Osteocyte (in vitro differentiated cells): ENCODE data around the gene TMPRSS9. TPM values are rescaled to one million over a fixed set of nuclear protein-coding genes. Genes with fewer than 3 reads are reported as not detected.
A peak's percentile ranks its signal among the peaks of the same experiment; 100 is the strongest.

Experiments used
- DNase-seq: peaks from one replicate; pipeline ENCODE4 v3.0.0; 2021; ENCODE audit warnings: mixed read lengths; ENCODE audit not compliant: unreplicated experiment; ENCODE audit errors: extremely low spot score
- H3K27ac Mint-ChIP-seq: one replicate; pipeline ENCODE4 v1.8.0; 2021; ENCODE audit warnings: mild to moderate bottlenecking, mixed read lengths; ENCODE audit not compliant: unreplicated experiment
- H3K27me3 Mint-ChIP-seq: one replicate; pipeline ENCODE4 v1.8.0; 2021; ENCODE audit warnings: mixed read lengths; ENCODE audit not compliant: unreplicated experiment
- H3K36me3 Mint-ChIP-seq: one replicate; pipeline ENCODE4 v1.8.0; 2021; ENCODE audit warnings: mixed read lengths; ENCODE audit not compliant: unreplicated experiment
- H3K4me1 Mint-ChIP-seq: one replicate; pipeline ENCODE4 v1.8.0; 2021; ENCODE audit warnings: mixed read lengths; ENCODE audit not compliant: unreplicated experiment
- H3K4me3 Mint-ChIP-seq: one replicate; pipeline ENCODE4 v1.8.0; 2021; ENCODE audit warnings: mild to moderate bottlenecking, moderate library complexity, mixed read lengths; ENCODE audit not compliant: unreplicated experiment
- H3K9me3 Mint-ChIP-seq: one replicate; pipeline ENCODE4 v1.8.0; 2021; ENCODE audit warnings: mixed read lengths; ENCODE audit not compliant: unreplicated experiment
- total RNA-seq: library from RNA; stranded (reverse); gene quantifications from 2 replicates; pipeline ENCODE4 v1.2.1, GENCODE V29; 2021
- TF ChIP-seq, protein P1 (sequence below): fragments of 200-600 bp; sonication (generic); IDR thresholded peaks from 2 replicates; pipeline ENCODE4 v1.5.0; 2021; ENCODE audit warnings: antibody characterized with exemption, mild to moderate bottlenecking, moderate library complexity

TMPRSS9 gene
- total RNA-seq, 1 donor from 2014 or later, result 0.08 TPM

DNA sequence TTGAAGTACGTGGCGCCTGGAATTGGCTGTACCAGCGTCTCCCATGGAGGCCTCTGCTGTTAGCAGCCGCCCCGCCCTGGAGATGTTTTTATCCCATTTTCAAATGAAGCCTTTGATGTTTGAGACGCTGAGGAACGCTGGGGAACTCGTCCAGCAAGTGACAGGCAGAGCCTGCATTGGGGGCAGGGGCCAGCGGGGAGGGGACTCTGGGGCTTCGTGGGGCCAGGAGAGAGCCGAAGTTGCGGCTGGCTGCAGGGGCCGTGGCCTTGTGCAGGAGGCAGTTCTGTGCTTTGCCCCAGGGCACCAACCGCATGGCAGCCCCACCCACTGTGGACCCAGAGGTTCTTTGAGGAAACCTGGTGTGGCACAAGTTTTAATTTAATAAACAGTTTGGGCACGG lies 18.1 kb upstream of the TMPRSS9 start:
- no peaks in the 10 kb centered on the region for H3K27me3 Mint-ChIP-seq
- H3K4me3 Mint-ChIP-seq, result no peak overlapping the region
- TF ChIP-seq, protein P1, sequence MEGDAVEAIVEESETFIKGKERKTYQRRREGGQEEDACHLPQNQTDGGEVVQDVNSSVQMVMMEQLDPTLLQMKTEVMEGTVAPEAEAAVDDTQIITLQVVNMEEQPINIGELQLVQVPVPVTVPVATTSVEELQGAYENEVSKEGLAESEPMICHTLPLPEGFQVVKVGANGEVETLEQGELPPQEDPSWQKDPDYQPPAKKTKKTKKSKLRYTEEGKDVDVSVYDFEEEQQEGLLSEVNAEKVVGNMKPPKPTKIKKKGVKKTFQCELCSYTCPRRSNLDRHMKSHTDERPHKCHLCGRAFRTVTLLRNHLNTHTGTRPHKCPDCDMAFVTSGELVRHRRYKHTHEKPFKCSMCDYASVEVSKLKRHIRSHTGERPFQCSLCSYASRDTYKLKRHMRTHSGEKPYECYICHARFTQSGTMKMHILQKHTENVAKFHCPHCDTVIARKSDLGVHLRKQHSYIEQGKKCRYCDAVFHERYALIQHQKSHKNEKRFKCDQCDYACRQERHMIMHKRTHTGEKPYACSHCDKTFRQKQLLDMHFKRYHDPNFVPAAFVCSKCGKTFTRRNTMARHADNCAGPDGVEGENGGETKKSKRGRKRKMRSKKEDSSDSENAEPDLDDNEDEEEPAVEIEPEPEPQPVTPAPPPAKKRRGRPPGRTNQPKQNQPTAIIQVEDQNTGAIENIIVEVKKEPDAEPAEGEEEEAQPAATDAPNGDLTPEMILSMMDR, result no peak
- H3K9me3 Mint-ChIP-seq, result no peaks in the 10 kb centered on the region
- DNase-seq, result no peak
- H3K4me1 Mint-ChIP-seq, result peaks cover 6% of the 10 kb centered on the region
- H3K27ac Mint-ChIP-seq, result no peak overlapping the region
- H3K36me3 Mint-ChIP-seq, result peaks cover 5% of the 10 kb centered on the region

DNA sequence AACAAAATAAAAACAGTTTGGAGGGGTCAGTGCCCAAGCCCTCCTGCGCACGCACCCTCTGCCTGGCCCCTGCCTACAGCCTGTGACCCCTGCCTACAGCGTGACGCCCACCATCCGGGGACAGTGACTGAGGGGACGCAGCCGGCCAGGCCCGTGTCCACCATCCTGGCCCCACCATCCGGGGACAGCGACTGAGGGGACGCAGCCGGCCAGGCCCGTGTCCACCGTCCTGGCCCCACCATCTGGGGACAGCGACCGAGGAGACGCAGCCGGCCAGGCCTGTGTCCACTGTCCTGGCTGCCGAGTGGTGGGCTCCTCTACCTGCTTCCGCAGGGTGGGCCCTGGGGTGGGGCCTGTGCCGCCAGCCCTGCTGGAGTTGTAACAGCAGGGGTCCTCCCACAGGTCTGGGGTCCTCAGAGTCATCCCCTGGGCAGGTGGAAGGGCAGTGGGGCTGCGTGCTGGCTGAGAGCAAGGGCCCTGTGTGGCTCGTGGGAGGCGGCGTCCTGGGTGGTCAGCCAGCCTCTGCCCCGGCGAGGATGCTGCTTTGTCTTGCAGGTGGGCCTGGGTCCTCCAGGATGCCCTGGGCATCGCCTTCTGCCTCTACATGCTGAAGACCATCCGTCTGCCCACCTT lies 17.3 kb upstream of the TMPRSS9 start:
- Mint-ChIP-seq H3K4me3 (no peak overlapping the region), H3K4me1 (no peaks in the 10 kb centered on the region), H3K27ac (no peak overlapping the region), H3K9me3 (no peaks in the 10 kb centered on the region), H3K36me3 (peaks cover 5% of the 10 kb centered on the region), H3K27me3 (no peaks in the 10 kb centered on the region)
- TF ChIP-seq, protein P1, result no peak
- no peak for DNase-seq

DNA sequence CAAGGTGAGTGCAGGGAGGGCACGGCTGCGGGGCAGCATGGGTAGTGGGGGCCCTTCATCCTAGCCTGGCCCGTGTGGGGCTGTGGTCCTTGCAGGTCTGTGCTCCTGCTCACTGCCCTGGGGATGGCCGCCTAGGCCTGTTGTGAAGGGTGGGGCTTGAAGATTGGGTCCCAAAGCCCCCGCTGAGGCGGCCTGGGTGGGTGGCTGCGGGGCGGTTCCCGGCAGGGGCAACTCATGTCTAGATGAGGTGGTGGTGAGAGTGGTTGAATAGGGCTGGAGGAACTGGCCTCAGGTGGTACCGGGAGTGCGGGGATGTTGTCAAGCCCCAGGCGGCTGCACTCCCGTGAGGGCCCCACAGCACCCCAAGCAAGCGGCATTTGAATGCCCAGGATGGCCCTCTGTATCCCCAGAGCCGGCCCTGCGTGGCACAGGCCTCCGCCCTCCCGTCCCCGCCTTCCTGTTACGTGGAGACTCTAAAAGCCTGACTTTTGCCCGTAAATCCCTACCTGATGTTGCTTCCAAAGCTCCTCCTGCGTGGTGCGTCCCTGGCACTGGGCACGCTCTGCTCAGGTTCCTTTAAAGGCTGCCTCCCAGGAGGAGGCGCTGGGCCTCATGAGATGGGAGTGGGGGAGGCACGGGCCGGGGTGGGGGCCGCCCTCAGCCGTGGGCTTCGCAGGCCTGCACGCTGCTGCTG lies 16.6 kb upstream of the TMPRSS9 start:
- Mint-ChIP-seq H3K4me3 (no peak overlapping the region), H3K36me3 (peaks cover 5% of the 10 kb centered on the region), H3K4me1 (no peaks in the 10 kb centered on the region), H3K27me3 (no peaks in the 10 kb centered on the region), H3K27ac (no peak overlapping the region), H3K9me3 (no peaks in the 10 kb centered on the region)
- TF ChIP-seq, protein P1, result no peak
- no peak for DNase-seq

DNA sequence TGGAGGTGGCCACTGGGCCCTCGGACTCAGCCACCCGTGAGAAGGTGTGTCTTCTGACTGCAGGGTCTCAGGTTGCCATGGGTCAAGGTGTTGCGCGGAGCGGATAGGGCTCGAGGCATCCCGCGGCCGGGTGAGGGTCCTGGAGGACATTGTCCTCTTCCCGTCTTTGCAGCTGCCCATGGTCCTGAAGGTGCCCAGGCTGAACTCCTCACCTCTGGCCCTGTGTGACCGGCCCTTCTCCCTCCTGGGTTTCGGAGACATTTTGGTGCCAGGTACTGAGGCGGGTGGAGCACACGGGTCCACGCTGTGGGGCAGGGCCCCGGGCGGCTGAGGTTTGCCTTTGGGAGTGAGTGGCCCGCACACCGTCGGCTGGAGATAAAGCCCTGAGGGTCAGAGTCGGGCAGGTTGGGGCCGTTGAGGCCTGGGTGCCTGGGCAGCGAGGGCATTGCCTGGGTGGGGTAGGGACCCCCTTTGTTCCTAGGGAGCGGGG lies 15.6 kb upstream of the TMPRSS9 start:
- H3K36me3 Mint-ChIP-seq, result peaks cover 5% of the 10 kb centered on the region
- H3K9me3 Mint-ChIP-seq, result no peaks in the 10 kb centered on the region
- H3K27me3 Mint-ChIP-seq, result no peaks in the 10 kb centered on the region
- no peaks in the 10 kb centered on the region for H3K4me1 Mint-ChIP-seq
- TF ChIP-seq, protein P1, result no peak
- H3K4me3 Mint-ChIP-seq, result no peak overlapping the region
- DNase-seq, result no peak
- no peak overlapping the region for H3K27ac Mint-ChIP-seq

DNA sequence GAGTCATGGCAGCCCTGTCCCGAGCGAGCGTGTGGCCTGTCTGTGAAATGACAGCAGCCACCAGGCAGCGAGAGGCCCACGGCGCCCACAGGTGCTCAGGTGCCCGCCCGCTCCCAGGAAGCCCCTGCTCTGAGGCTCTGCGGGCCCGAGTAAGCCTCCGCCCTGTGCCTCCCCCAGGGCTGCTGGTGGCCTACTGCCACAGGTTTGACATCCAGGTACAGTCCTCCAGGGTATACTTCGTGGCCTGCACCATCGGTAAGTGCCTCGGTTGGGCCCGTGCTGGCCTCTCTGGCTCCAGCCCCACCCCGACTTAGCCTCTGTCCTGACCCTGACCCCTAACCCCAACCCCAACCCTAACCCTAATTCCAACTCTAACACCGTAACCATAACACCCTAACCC lies 15.0 kb upstream of the TMPRSS9 start:
- Mint-ChIP-seq H3K36me3 (peaks cover 5% of the 10 kb centered on the region), H3K27me3 (no peaks in the 10 kb centered on the region), H3K4me3 (no peak overlapping the region), H3K4me1 (no peaks in the 10 kb centered on the region), H3K9me3 (no peaks in the 10 kb centered on the region), H3K27ac (no peak overlapping the region)
- TF ChIP-seq, protein P1, result no peak
- peak; percentile 72 for DNase-seq
